Measurements from ENCODE around the gene CACNB3.
A peak's percentile ranks its signal among the peaks of the same experiment; 100 is the strongest.

Gene CACNB3

DNA sequence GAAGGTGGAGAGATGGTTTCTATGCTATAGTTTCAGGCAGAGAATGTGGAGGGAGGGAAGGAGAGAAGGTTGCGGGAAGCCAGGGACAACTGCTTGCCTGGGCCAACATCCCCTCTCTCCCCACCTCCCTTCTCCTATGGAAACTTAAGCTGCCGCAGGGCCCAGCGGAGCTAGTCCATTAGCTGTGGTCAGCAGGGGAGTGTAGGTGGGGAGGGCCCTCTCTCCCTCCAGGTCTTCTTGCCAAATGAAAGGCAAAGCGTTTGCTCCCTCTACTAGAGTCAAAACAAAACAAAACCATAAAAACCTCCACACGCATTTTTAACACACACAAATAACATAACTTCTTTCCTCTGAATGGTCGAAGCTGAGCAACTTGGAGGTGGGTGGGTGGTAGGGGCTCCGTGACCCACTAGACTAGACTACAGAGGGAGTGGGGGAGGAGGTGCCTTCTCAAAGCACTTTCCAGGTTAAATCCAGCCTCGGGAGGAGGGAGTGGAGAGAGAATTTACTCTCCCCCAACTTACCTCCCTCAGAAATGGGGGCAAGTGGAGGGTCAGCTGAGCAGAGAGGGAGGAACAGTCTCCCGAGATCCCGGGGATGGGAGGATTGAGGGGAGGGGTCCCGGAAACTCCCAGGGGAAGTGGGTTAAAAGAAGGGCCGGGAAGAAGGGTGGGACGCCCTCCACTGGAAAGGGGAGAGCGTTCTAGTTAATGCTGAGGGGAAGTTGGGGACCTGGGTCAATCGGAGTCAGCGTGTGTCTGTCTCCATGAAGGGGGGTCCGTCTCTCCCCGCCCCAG is 4.6 kb upstream of the CACNB3 start:
- TF ChIP-seq, protein P1, sequence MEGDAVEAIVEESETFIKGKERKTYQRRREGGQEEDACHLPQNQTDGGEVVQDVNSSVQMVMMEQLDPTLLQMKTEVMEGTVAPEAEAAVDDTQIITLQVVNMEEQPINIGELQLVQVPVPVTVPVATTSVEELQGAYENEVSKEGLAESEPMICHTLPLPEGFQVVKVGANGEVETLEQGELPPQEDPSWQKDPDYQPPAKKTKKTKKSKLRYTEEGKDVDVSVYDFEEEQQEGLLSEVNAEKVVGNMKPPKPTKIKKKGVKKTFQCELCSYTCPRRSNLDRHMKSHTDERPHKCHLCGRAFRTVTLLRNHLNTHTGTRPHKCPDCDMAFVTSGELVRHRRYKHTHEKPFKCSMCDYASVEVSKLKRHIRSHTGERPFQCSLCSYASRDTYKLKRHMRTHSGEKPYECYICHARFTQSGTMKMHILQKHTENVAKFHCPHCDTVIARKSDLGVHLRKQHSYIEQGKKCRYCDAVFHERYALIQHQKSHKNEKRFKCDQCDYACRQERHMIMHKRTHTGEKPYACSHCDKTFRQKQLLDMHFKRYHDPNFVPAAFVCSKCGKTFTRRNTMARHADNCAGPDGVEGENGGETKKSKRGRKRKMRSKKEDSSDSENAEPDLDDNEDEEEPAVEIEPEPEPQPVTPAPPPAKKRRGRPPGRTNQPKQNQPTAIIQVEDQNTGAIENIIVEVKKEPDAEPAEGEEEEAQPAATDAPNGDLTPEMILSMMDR (IDR thresholded peaks at IDR 0.05; ENCODE audit: insufficient read depth, low read depth, low read length, missing control alignments) = no peak
- DNase-seq (ENCODE audit: low read depth) = no peak
- peak overlapping the region; percentile 87 for H3K4me3 ChIP-seq (ENCODE audit: low read depth, low read length)

DNA sequence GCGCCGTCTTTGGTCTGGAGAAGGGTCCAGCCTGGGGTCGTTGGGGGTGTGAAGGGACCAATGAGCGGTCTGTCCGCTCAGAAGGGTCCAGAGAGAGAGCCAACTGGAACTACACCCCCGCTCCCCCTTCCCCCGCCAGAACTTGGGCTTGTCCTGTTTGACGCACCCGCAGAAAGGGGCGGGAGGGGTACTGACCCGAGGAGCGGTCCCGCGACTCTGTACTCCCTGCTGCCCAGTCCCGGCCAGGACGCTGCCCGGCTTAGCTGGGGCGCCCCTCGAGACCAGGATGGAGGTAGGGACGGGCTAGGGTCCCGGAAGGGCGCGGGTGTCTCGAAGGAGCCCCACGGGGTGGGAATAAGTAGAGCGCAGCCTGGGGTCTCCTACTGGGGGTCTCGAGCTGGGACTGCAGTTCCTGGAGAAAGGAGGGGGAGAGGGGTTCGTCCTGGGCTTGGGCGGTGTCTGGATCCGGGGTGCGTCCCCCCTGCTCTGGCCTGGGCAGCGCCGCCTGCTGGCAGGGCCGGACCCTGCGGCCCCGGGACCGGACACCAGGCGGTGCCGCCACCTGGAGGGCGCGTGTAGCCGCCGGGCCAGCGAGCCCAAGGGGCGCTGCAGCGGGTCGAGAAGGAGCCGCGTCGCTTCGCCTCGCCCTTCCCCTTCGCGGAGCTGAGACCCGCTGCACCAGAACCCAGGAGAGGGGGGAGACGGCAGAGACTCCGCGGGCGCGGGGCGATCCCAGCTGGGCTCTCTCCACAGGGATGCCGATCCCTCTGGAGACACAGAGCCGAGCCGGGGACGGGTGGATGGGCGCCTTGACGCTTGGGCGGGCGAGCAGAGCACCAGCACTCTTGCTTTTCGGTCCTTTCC is 3.8 kb upstream of the CACNB3 start:
- H3K4me3 ChIP-seq (ENCODE audit: low read depth, low read length) = peak overlapping the region; percentile 87
- TF ChIP-seq, protein P1 (IDR thresholded peaks at IDR 0.05; ENCODE audit: insufficient read depth, low read depth, low read length, missing control alignments) = peak; percentile 100
- DNase-seq (ENCODE audit: low read depth) = peak; percentile 90

DNA sequence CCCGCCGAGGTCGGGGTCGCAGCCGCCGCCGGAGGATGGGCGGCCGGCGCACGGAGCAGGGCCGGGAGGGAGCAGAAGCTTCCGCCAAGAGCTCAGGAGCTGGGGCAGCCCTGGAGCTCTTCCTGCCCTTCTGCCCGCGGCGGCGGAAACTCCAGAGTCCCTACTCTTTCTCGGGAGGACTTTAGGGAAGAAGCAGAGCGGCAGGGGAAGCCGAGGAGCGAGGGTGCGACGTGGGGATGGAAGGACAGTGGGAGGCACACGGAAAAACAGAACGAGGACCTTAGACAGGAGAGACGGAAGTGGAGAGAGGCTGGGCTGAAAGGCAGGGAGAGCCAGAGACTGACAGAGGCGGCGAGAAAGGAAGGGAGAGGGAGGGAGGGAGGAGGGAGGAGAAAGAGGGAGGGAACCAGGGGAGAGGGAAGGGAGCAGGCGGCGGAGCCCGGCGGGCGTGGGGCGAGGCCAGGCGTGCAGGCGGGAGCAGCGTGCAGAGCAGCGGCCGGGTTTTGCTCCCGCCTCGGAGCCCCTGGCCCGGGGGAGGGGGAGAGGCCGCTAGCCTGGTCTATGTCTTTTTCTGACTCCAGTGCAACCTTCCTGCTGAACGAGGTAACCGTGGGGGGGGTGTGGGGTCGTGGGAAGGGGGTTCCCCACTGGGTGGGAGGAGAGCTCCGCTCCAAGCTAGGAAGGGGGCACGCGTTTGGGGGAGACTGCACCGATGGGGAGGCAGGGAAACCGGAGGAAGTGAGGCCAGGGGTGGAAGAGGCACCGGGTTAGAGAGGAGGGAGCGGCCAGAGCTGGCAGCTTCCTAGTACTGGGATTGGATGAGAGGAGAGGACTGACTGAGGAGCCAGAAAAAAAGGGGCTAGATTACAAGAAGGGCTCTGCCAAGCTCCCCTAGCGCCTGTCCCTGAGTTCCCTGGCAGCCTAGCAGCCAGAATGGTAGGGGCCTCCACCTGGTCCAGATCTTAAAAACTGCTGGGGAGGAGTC is 2.9 kb upstream of the CACNB3 start:
- peak overlapping the region; percentile 87 for H3K4me3 ChIP-seq (ENCODE audit: low read depth, low read length)
- TF ChIP-seq, protein P1 (IDR thresholded peaks at IDR 0.05; ENCODE audit: insufficient read depth, low read depth, low read length, missing control alignments) = no peak
- peak; percentile 62 for DNase-seq (ENCODE audit: low read depth)

DNA sequence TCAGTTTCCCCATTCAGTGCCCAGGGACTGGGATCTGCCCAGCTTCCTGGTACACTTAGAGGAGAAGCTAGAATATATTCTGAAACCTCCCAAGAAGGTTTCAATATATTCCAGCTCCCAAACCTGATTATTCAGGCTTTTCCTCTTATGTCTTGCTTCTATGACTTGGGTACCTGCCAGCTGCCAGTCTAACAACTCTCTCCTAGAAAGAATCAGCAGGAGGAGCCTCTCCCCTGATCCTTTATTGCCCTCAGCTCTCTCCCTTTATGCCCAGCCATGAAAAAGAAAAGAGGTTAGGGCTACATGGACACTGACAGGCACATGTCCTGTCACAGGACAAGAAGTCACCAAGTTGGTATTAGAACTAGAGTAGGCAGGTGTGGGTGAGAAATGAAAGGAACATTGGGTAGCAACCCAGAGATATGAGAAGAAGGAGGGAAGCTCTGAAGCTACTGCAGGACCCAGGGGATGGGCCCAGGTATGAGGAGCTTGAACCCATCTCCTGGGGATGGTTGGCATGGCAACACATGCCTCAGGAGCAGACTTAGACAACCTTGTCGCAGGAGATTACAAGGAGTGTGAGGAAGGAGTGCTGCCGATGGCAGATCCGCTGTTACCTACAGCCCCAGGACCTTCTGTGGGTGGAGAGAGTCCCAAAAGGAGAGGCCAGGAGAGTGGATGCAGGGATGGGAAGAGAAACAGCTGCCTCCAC is 2.0 kb upstream of the CACNB3 start:
- TF ChIP-seq, protein P1 (IDR thresholded peaks at IDR 0.05; ENCODE audit: insufficient read depth, low read depth, low read length, missing control alignments) = no peak
- DNase-seq (ENCODE audit: low read depth) = no peak
- H3K4me3 ChIP-seq (ENCODE audit: low read depth, low read length) = no peak overlapping the region

DNA sequence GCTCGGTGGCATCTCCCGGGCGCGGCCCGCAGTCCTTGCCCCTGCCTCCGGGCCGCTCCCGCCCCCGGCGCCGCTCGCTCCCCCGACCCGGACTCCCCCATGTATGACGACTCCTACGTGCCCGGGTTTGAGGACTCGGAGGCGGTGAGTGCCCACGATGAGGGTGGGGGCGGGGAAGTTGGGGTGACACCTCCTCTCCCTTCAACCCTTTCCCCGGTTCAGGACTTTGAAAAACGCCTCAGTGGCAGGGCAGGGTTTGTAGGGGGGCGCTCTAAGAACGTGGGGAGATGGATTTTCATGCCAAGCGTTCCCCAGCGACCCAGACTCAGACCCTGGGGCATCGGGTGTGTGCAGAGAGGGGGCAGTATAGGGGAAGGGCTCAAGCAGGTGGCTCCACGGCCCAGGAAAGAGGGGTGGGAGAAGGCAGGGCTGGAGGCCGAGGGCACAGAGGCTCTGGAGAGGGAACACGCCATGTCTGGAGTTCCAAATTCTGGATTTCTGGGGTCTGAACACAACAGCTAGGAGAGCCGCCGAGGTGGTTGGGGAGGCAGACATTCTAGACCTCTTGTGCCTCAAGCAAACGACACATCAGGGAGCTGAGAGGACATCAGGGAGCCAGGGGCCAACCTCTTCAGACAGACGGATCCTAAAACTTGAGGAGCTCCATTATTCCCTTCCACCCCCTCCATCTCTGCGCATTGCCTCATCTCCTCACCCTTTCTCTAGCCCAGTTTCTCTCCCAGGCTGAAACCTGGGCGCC is 715 bp downstream of the CACNB3 start:
- TF ChIP-seq, protein P1 (IDR thresholded peaks at IDR 0.05; ENCODE audit: insufficient read depth, low read depth, low read length, missing control alignments) = no peak
- peak overlapping the region; percentile 66 for H3K4me3 ChIP-seq (ENCODE audit: low read depth, low read length)
- no peak for DNase-seq (ENCODE audit: low read depth)

Measured in GM12865 (cell line).